HCT116 (cell line): Measurements from ENCODE around the gene ST3GAL3. TPM values are rescaled to one million over a fixed set of nuclear protein-coding genes. Genes with fewer than 3 reads are reported as not detected.

Experiments
- ATAC-seq: fragments of 200-7000 bp; cut with Tn5 transposase; 2 replicates; pipeline ENCODE4 v1.9.1; 2020; ENCODE audit warnings: mild to moderate bottlenecking, moderate library complexity
- BruUV-seq: library from RNA; stranded (reverse); fragments of 400-500 nt; replicated peaks from 2 replicates; lab custom pipeline; 2021; lab: Mats Ljungman, UMichigan
- CTCF ChIA-PET: fragments of 300-600 bp; sonication (Branson Sonifier 250); formaldehyde crosslinking; loops from one replicate; lab custom pipeline; 2021; ENCODE audit warnings: antibody characterized with exemption; lab: Charles Lee
- POLR2A ChIA-PET: fragments of 300-600, 350-600 bp; sonication (Branson Sonifier 250); formaldehyde crosslinking; loops from one replicate; lab custom pipeline; 2021; ENCODE audit warnings: antibody characterized with exemption; lab: Charles Lee
- RAD21 ChIA-PET, 2 experiments: fragments of 300-600 bp; sonication (Branson Sonifier 250); formaldehyde crosslinking; loops; one replicate each; lab custom pipeline; 2023; ENCODE audit warnings: low total read pairs in 2 of 2; ENCODE audit not compliant: uncharacterized antibody in 2 of 2, unreplicated experiment in 2 of 2, low non-redundant PET in 1 of 2; lab: Charles Lee
- DNase-seq: peaks from one replicate; pipeline ENCODE4 v3.0.0-alpha.2; 2010; ENCODE audit warnings: low read depth, low spot score
- H2AFZ ChIP-seq: fragments of 200-600 bp; shearing (Covaris generic), sonication (generic); 2 replicates; pipeline ENCODE4 v1.6.1; 2017; ENCODE audit warnings: low read depth, mixed run types, mixed read lengths, antibody characterized with exemption, low read length; ENCODE audit not compliant: poor library complexity, severe bottlenecking
- H3K27ac ChIP-seq: 2 replicates; pipeline ENCODE4 v1.5.1; 2012; ENCODE audit warnings: low read depth, low read length
- H3K27me3 ChIP-seq: fragments of 200-600 bp; sonication (generic); 2 replicates; pipeline ENCODE4 v1.6.1; 2016; ENCODE audit warnings: mixed run types, low read length, mixed read lengths; ENCODE audit not compliant: insufficient read depth
- H3K36me3 ChIP-seq, 2 experiments: fragments of 200-500 bp in 1 of 2; fragments of 200-600 bp in 1 of 2; sonication (Bioruptor generic) in 1 of 2; sonication (generic) in 1 of 2; 2 replicates each; pipeline versions ENCODE4 v1.5.1 to v1.6.1; 2014 to 2016; ENCODE audit warnings: low read length in 2 of 2, inconsistent platforms in 1 of 2, mixed read lengths in 1 of 2, mixed run types in 1 of 2; ENCODE audit not compliant: insufficient read depth in 2 of 2, control insufficient read depth in 1 of 2
- H3K4me1 ChIP-seq, 2 experiments: fragments of 200-600 bp in 1 of 2; sonication (generic) in 1 of 2; 2 replicates each; pipeline versions ENCODE4 v1.5.1 to v1.6.1; 2012 to 2017; ENCODE audit warnings: low read length in 2 of 2, inconsistent platforms in 1 of 2, mild to moderate bottlenecking in 1 of 2, mixed read lengths in 1 of 2, mixed run types in 1 of 2, moderate library complexity in 1 of 2; ENCODE audit not compliant: insufficient read depth in 2 of 2, control insufficient read depth in 1 of 2
- H3K4me2 ChIP-seq: fragments of 200-600 bp; sonication (generic); 2 replicates; pipeline ENCODE4 v1.6.1; 2017; ENCODE audit warnings: mixed run types, low read length, mixed read lengths
- H3K4me3 ChIP-seq, 2 experiments: fragments of 200-600 bp in 1 of 2; sonication (generic) in 1 of 2; replicated peaks in 1 of 2; 2 replicates each; pipeline ENCODE4 v1.5.1; 2011 to 2016; ENCODE audit warnings: low read length in 2 of 2, control low read depth in 1 of 2, low read depth in 1 of 2, mild to moderate bottlenecking in 1 of 2, mixed read lengths in 1 of 2, mixed run types in 1 of 2
- H3K79me2 ChIP-seq: fragments of 200-600 bp; sonication (generic); 2 replicates; pipeline ENCODE4 v1.6.1; 2017; ENCODE audit warnings: mild to moderate bottlenecking, mixed run types, low read length, moderate library complexity, mixed read lengths; ENCODE audit not compliant: insufficient read depth
- H3K9ac ChIP-seq: fragments of 200-600 bp; sonication (generic); 2 replicates; pipeline ENCODE4 v1.6.1; 2016; ENCODE audit warnings: low read length, mixed read lengths
- H3K9me2 ChIP-seq: fragments of 200-600 bp; sonication (generic), shearing (Covaris generic); 2 replicates; pipeline ENCODE4 v1.6.1; 2017; ENCODE audit warnings: mixed run types, mild to moderate bottlenecking, moderate library complexity; ENCODE audit not compliant: insufficient read depth
- H3K9me3 ChIP-seq, 2 experiments: fragments of 200-500 bp in 1 of 2; fragments of 200-600 bp in 1 of 2; sonication (Bioruptor generic) in 1 of 2; sonication (generic) in 1 of 2; 2 replicates each; pipeline ENCODE4 v1.6.1; 2014 to 2017; ENCODE audit warnings: low read length in 2 of 2, mixed read lengths in 2 of 2, inconsistent platforms in 1 of 2, low read depth in 1 of 2, mild to moderate bottlenecking in 1 of 2, mixed run types in 1 of 2, moderate library complexity in 1 of 2; ENCODE audit not compliant: control insufficient read depth in 1 of 2, insufficient read depth in 1 of 2
- H4K20me1 ChIP-seq: fragments of 200-600 bp; sonication (generic), shearing (Covaris generic); 2 replicates; pipeline ENCODE4 v1.6.1; 2017; ENCODE audit warnings: mixed run types, mild to moderate bottlenecking, moderate library complexity; ENCODE audit not compliant: insufficient read depth
- CEBPB ChIP-seq: IDR thresholded peaks from 2 replicates; pipeline ENCODE4 v1.6.1; 2012; ENCODE audit warnings: low read depth
- CTCF ChIP-seq, 3 experiments: fragments of 200-600 bp in 1 of 3; sonication (generic) in 1 of 3; IDR thresholded peaks in 2 of 3; conservative IDR thresholded peaks in 1 of 3; 2 replicates each; pipeline ENCODE4 v1.5.1; 2012 to 2017; ENCODE audit warnings: low read depth in 2 of 3, low read length in 2 of 3, antibody characterized with exemption in 1 of 3, borderline replicate concordance in 1 of 3, control low read depth in 1 of 3, mild to moderate bottlenecking in 1 of 3, mixed read lengths in 1 of 3, mixed run types in 1 of 3, moderate library complexity in 1 of 3; ENCODE audit not compliant: insufficient read depth in 1 of 3
- EZH2 ChIP-seq: fragments of 200-600 bp; sonication (generic); IDR thresholded peaks from 2 replicates; pipeline ENCODE4 v1.6.1; 2017; ENCODE audit warnings: antibody characterized with exemption, mixed run types
- EZH2phosphoT487 ChIP-seq: fragments of 200-600 bp; IDR thresholded peaks from 2 replicates; pipeline ENCODE4 v1.6.1; 2018; ENCODE audit warnings: antibody characterized with exemption, borderline replicate concordance
- SIN3A ChIP-seq: IDR thresholded peaks from 2 replicates; pipeline ENCODE4 v1.6.1; 2012; ENCODE audit warnings: low read depth
- SRF ChIP-seq: IDR thresholded peaks from 2 replicates; pipeline ENCODE4 v1.6.1; 2012; ENCODE audit warnings: low read depth
- ZFX ChIP-seq: fragments of 450-650 bp; IDR thresholded peaks from 2 replicates; pipeline ENCODE4 v1.6.1; 2017
- intact Hi-C: fragments of 100-400 bp; cut with micrococcal nuclease; formaldehyde crosslinking; loops from 2 replicates; pipeline ENCODE4 v1.10.0; 2022
- total RNA-seq: library from RNA; stranded (reverse); gene quantifications from one replicate; pipeline ENCODE4 v1.2.1, GENCODE V29; 2021; ENCODE audit not compliant: unreplicated experiment

Gene ST3GAL3
- total RNA-seq, 1 experiment from 2014 or later = 7.2 TPM

- intact Hi-C loops = no loop called here
- H3K9me2 ChIP-seq = no peaks in the 10 kb centered on the region
- H3K79me2 ChIP-seq = peaks cover 63% of the 10 kb centered on the region
- no TSS peak for BruUV-seq
- no peak for TF ChIP-seq SIN3A
- 0 out of 6 replicates have a peak, but pooled peaks of 2 of the 3 experiments have one; percentile 13 to 24 for TF ChIP-seq CTCF (IDR thresholded peaks at IDR 0.05 in 2 of 3, conservative IDR thresholded peaks at IDR 0.05 in 1 of 3; ENCODE audit: borderline replicate concordance in 1 of 3, insufficient read depth in 1 of 3, low read depth in 2 of 3, low read length in 2 of 3)
- no peaks in the 10 kb centered on the region for H3K9me3 ChIP-seq
- H3K4me2 ChIP-seq = peak overlapping the region; percentile 97
- RAD21 ChIA-PET = no interaction called here
- H3K36me3 ChIP-seq = peaks cover 15 to 48% of the 10 kb centered on the region in 2 experiments; a peak in 3 of 4 replicates
- CTCF ChIA-PET = interaction anchor here (2.2 kb wide), 1 partner anchor 41 kb away, joined by 10 read pairs; no protein-coding TSS in a partner anchor
- no peak overlapping the region for H2AFZ ChIP-seq
- peaks cover 21 to 64% of the 10 kb centered on the region in 2 experiments for H3K4me1 ChIP-seq
- POLR2A ChIA-PET = no interaction called here
- no peaks in the 10 kb centered on the region for H3K27me3 ChIP-seq
- peak overlapping the region; percentile 80 for H3K27ac ChIP-seq
- DNase-seq (no peak), ATAC-seq (no peak)
- H4K20me1 ChIP-seq = no peaks in the 10 kb centered on the region
- peak overlapping the region; percentile 93 for H3K9ac ChIP-seq
- peak overlapping the region; percentile 92 to 99 for H3K4me3 ChIP-seq
Observed at GRCh38 chr1:43976045-43976444, 268.7 kb downstream of the ST3GAL3 start.

- Histone ChIP-seq H2AFZ (no peak overlapping the region), H3K4me1 (peaks cover 21 to 61% of the 10 kb centered on the region in 2 experiments), H3K9ac (no peak overlapping the region), H3K27ac (no peak overlapping the region), H3K4me2 (no peak overlapping the region), H3K36me3 (peaks cover 13 to 48% of the 10 kb centered on the region in 2 experiments; a peak in 3 of 4 replicates), H3K4me3 (no peak overlapping the region), H4K20me1 (no peaks in the 10 kb centered on the region), H3K9me3 (no peaks in the 10 kb centered on the region), H3K27me3 (no peaks in the 10 kb centered on the region), H3K9me2 (no peaks in the 10 kb centered on the region), H3K79me2 (peaks cover 66% of the 10 kb centered on the region)
- BruUV-seq = no TSS peak
- RAD21 ChIA-PET = no interaction called here
- no peak for TF ChIP-seq ZFX
- no peak for TF ChIP-seq EZH2
- no peak for TF ChIP-seq SRF
- no peak for TF ChIP-seq EZH2phosphoT487
- no peak for TF ChIP-seq CEBPB
- POLR2A ChIA-PET = no interaction called here
- DNase-seq = no peak
- CTCF ChIA-PET = no interaction called here
- intact Hi-C loops = no loop called here
- no peak for ATAC-seq
Observed at GRCh38 chr1:43976890-43977289, 269.6 kb downstream of the ST3GAL3 start.
